Keratinocyte (primary cell): ENCODE results near the gene RELT.

Experiments used
- CTCF ChIP-seq, 3 experiments: IDR thresholded peaks in 1 of 3; conservative IDR thresholded peaks in 1 of 3; optimal IDR thresholded peaks in 1 of 3; 2 replicates in 2 of 3; 3 replicates in 1 of 3; pipeline versions ENCODE3 to v1.5.1; 2011; ENCODE audit warnings: low read length in 3 of 3, mild to moderate bottlenecking in 3 of 3, moderate library complexity in 2 of 3, control low read depth in 1 of 3, inconsistent platforms in 1 of 3; ENCODE audit not compliant: insufficient read depth in 2 of 3; ENCODE audit errors: extremely low read depth in 1 of 3
- EZH2 ChIP-seq: IDR thresholded peaks from one replicate; pipeline ENCODE4 v1.6.1; 2012; ENCODE audit warnings: inconsistent platforms, mild to moderate bottlenecking, low read length, moderate library complexity

GRCh38 chr11:73379189-73379880 lies 3.1 kb downstream of the RELT start:
- TF ChIP-seq CTCF (optimal IDR thresholded peaks at IDR 0.05 in 1 of 3, IDR thresholded peaks at IDR 0.05 in 1 of 3, conservative IDR thresholded peaks at IDR 0.05 in 1 of 3; ENCODE audit: extremely low read depth in 1 of 3, insufficient read depth in 2 of 3, low read length in 3 of 3), result no peak
- no peak for TF ChIP-seq EZH2
